H54 (cell line): ENCODE data around the gene NT5C3B.

Experiments
- DNase-seq: peaks from one replicate; pipeline ENCODE4 v3.0.0; 2011; ENCODE audit warnings: low spot score, mixed read lengths; ENCODE audit not compliant: insufficient read length
- FAIRE-seq: peaks from 3 replicates; lab custom pipeline; 2011; peaks lifted over from hg19 to GRCh38; lab: Jason Lieb, UNC
- POLR2A ChIP-seq: IDR thresholded peaks from 2 replicates; pipeline ENCODE4 v1.6.1; 2011; ENCODE audit warnings: low read depth, mild to moderate bottlenecking, low read length

The NT5C3B gene

DNA sequence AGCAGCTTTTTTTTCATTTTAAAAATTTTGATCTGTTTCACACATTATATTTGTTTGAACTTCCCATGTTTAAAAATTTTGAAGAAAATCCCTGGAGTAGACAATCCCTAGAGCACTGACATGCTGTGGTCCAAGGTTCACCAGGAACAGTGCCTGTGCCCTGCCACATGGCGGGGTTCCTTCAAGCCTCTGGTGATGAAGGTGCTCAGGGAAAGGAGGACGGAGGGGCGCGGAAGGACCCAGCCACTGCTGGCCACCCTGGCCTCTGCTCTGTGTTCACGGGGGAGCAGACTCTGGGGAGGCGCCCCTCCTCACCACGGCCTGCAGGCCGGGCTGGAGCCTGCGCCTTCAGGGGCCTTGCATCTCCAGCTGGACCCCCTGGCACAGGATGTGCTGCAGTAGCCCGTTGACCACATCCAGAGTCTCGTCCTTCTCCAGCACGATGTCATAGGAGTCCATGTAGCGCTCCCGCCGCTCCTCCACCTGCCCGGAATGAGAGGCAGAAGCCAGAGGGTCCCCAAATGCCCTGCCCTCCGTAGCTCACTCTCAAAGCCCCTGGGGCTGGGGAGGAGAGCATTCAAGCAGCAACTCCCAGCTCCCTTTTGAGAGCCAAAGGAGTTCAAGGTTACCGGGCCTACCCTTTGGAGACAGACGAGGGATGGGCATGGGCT is 10.7 kb downstream of the NT5C3B start:
- DNase-seq (no peak), FAIRE-seq (no peak)
- TF ChIP-seq POLR2A, result no peak

DNA sequence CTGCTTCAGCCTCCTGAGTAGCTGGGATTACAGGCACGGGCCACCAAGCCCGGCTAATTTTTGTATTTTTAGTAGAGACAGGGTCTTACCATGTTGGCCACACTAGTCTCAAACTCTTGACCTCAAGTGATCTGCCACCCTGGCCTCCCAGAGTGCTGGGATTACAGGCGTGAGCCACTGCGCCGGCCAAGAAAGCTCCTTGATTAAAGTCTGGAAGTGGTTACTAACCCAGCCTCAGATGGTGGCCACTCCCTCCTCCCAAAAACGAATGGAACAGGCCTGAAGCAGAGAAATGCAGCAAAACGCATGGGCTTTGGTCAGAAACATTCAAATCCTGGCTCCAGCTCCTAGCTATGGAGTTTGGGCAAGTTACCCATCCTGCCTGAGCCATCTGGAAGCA is 11.9 kb downstream of the NT5C3B start:
- no peak for DNase-seq
- no peak for FAIRE-seq
- no peak for TF ChIP-seq POLR2A

DNA sequence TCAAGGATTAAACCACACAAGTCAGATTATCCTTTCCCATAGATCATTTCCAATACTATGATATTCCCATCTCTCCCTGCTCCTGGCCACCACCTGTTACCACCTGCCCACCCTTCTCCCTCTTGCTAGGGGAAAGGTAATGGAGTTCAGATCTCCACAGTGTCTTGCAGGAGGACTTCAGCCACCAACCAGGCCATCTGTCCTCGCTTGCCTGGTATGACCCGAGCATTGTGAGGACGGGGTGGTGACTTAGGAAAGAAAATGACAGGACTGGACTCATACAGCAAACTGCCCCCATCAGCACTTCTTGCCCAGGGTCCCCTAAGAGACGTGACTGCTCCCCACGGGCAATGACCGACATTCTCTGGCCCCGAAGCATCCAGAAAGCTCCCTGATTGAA is 12.5 kb downstream of the NT5C3B start:
- no peak for FAIRE-seq
- no peak for TF ChIP-seq POLR2A
- no peak for DNase-seq

DNA sequence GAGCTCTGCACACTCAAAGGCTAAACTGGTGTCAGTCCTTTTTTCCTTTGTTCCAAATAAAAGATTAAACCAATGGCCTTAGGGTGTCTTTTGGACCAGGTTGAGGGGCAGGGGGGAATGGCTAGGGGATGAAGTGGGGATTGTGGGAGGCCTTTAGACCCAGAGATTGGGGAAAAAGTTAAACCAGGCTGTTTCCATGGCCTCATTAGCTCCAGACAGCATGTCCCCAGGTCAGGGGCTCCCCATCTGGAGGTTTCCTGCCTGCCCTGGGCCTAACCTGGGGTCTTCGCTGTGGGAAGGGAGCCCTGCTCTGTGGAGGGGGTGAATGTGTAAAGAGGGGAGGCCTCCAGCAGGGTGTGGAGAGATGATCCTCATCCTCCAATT is 12.9 kb downstream of the NT5C3B start:
- DNase-seq, result no peak
- FAIRE-seq, result no peak
- TF ChIP-seq POLR2A, result no peak

DNA sequence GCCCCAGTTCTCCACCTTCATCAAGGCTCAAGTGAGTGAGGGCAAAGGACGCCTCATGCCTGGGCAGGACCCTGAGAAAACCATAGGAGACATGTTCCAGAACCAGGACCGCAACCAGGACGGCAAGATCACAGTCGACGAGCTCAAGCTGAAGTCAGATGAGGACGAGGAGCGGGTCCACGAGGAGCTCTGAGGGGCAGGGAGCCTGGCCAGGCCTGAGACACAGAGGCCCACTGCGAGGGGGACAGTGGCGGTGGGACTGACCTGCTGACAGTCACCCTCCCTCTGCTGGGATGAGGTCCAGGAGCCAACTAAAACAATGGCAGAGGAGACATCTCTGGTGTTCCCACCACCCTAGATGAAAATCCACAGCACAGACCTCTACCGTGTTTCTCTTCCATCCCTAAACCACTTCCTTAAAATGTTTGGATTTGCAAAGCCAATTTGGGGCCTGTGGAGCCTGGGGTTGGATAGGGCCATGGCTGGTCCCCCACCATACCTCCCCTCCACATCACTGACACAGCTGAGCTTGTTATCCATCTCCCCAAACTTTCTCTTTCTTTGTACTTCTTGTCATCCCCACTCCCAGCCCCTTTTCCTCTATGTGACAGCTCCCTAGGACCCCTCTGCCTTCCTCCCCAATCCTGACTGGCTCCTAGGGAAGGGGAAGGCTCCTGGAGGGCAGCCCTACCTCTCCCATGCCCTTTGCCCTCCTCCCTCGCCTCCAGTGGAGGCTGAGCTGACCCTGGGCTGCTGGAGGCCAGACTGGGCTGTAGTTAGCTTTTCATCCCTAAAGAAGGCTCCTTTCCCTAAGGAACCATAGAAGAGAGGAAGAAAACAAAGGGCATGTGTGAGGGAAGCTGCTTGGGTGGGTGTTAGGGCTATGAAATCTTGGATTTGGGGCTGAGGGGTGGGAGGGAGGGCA is 13.6 kb downstream of the NT5C3B start:
- no peak for DNase-seq
- no peak for TF ChIP-seq POLR2A
- FAIRE-seq, result no peak

DNA sequence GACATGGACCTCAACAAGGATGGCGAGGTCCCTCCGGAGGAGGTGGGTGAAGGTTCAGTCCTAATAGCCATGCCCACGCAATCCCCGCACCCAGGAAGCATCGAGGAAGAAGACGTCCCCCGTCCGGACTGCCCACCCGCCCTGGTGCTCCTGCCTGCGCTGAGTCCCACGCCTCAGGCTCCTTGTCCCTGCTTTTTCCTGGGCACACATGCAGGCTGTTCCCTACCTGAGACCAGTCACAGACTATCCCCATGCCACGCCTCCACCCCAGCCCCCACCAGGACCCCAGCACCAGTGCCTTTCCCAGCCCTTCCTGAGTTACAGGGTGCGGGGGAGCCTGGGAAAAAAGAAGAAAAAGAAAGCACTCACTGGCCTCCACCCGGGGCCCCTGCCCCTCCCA is 14.3 kb downstream of the NT5C3B start:
- FAIRE-seq, result no peak
- no peak for TF ChIP-seq POLR2A

DNA sequence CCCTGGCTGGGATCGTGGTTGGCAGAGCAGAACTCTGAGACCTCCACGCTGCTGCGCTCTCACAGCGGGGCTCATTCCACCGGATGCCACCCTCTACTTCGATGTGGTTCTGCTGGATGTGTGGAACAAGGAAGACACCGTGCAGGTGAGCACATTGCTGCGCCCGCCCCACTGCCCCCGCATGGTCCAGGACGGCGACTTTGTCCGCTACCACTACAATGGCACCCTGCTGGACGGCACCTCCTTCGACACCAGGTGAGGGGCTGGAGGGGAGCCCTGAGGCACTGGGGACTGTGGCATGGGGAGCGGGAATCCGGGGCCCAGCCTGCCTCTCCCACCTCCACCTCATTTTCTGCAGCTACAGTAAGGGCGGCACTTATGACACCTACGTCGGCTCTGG is 18.0 kb downstream of the NT5C3B start:
- FAIRE-seq, result no peak
- DNase-seq, result no peak
- no peak for TF ChIP-seq POLR2A

More for the DNA sequence above, 14.3 kb downstream of the NT5C3B start:
- no peak for DNase-seq

DNA sequence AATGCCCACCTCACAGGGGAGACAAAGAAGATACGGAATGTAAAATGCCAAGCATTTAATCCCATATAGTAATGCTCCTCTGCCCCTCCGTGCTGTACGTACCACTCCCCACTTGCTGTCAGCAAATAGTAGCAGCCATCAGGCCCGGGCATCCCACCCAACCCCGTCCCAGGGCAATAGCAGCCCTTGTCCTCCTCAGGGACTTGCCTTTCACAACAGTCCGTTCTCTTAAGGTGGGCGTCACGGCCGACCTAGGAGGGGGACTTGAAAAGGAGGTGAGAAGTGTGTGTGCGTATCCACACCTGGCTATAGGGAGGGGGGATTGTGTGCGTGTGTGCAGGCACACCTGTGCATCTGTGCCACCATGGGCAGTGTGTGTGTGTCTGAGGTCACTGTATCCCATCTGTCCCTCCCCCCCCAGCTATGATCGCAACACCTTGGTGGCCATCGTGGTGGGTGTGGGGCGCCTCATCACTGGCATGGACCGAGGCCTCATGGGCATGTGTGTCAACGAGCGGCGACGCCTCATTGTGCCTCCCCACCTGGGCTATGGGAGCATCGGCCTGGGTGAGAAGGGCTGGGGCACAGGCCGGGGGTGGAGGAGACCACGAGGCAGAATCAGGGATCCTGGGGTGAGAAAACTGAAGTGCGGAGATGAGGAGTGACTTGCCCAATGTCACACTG is 19.3 kb downstream of the NT5C3B start:
- no peak for TF ChIP-seq POLR2A
- FAIRE-seq (no peak), DNase-seq (no peak)

DNA sequence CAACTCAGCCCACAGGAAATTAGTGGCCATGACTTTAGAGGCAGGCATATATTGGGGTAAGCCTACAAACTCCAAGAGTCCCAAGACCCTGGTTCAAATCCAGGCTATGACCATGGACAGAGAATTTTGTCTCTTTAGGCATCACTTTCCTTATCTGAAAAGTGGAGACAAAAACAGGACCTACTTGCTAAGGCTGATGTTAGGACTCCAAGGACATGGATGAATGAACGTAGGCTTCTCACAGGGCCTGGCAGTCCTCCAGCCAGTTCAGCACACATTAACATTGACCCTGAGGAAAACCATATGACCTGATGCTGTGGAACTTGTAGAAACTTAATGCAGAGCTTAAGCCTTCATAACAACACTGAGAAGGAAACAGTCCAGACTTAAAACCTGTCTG is 21.8 kb downstream of the NT5C3B start:
- no peak for TF ChIP-seq POLR2A
- DNase-seq, result no peak
- no peak for FAIRE-seq

DNA sequence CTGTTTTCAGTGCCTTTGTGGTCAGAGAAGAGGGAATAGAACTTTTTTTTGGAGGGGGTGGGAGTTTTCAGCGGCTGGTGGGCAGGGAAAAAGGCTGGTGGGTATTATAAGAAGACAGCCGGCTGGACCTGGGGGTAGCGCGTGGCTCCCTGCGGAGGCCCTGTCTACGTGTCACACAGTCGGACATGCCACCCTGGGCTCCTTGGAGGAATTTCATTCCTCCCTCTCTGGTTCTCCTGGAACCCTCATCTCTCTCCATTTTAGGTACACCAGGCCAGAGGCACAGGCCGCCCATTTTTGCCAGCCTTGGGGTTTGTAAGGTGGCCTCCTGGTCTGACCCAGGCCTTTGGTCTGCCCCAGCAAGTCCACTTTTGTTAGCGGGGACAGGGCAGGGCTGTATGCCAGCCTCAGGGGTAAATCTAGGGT is 22.3 kb downstream of the NT5C3B start:
- TF ChIP-seq POLR2A, result no peak
- no peak for DNase-seq
- FAIRE-seq, result no peak

DNA sequence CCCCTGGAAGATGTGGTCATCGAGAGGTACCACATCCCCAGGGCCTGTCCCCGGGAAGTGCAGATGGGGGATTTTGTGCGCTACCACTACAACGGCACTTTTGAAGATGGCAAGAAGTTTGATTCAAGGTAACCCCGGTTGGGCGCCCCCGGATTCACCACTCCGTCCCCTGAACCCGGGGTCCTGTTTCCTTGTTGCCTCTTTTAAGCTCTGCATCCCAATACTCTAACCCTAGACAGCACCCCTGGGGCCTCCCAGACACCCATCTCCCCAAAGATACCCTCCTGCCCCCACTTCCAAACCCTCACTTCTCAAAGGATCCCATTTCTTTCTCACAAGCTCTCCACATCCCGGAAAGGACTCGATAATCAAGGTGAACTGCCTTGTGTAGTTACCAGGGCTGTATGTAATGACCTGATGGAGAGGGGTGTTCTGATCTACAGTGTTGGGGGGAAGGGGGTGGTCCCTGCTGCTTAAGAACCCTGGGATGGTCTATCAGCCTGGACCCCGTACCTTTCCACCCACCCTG is 22.8 kb downstream of the NT5C3B start:
- DNase-seq, result no peak
- no peak for TF ChIP-seq POLR2A
- FAIRE-seq, result no peak

DNA sequence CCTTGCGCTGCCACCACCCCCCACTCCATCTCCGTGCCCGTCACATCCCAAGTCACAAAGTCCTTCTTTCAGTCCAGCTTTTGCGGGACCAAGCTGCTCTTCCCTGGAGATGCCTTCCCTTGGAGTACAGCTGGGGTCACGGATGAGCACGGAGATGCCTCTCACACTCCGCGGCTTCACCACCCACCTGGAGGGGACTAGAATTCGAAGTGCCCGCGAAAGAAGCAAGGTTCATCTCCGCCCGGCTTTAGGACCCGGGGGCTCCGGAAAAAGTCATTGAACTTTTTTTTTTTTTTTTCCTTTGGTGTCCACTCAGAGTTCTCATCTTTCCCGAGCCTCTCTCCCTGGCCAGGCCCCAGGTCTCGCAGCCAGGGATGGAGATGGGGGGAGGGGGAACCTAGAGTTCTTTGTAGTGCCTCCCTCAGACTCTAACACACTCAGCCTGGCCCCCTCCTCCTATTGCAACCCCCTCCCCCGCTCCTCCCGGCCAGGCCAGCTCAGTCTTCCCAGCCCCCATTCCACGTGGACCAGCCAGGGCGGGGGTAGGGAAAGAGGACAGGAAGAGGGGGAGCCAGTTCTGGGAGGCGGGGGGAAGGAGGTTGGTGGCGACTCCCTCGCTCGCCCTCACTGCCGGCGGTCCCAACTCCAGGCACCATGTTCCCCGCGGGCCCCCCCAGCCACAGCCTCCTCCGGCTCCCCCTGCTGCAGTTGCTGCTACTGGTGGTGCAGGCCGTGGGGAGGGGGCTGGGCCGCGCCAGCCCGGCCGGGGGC is 23.5 kb downstream of the NT5C3B start, which contains the start of gene FKBP10:
Gene FKBP10, plus strand, starts transcription at position 624 of the 771 bp plus-strand sequence. Its CDS starts 31 bp downstream, at position 655.
- DNase-seq, result peak; percentile 92
- TF ChIP-seq POLR2A, result peak; percentile 84
- no peak for FAIRE-seq
